ENCODE results near the gene TMEM121.
"Not testable (repeated sequence)": the region's sequence is repeated elsewhere in the genome, so short reads cannot be mapped to it uniquely, and the experiment has no call there.

TMEM121 gene

GRCh38 chr14:105547741-105548169, 21.4 kb downstream of the TMEM121 start:
- DNase-seq = no peak

- DNase-seq = no peak
Measured at GRCh38 chr14:105549481-105549880, 23.1 kb downstream of the TMEM121 start.

- DNase-seq = no peak
Measured at GRCh38 chr14:105554022-105554421, 27.6 kb downstream of the TMEM121 start.

DNA sequence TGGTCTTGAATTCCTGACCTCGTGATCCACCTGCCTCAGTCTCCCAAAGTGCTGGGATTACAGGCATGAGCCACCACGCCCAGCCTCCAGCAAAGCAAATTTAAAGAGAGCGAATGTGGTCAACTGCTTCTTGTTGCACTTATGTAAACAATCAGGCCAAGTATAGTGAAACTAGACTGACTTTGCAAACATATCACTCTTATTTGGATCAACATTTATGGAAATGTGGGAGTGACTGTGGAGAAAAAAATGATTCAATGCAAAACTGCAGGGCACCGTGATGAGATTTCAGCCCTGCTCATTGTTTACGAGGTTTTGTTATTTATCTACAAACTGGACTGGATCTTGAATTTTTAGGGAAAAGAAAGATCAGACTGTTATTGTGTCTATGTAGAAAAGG, 28.1 kb downstream of the TMEM121 start:
- DNase-seq = no peak

DNA sequence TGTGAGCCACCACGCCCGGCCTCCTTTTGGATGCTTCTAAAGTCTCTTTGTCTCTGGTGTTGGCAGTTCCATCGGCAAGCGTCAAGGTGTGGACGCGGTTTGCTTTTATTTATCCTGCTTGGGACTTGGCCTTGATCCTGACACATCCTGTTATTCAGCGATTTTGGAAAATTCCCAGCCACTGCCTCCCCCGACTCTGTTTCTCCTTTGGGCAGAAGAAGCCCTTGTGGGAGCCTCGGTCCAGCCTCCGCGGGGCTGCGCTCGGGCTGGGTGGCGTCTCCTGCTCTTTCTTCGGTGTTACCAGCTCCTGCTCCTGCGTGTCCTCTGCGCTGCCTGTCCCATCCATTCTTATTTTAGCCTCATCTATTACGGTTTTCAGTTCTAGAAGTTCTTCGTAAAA, 31.3 kb downstream of the TMEM121 start:
- DNase-seq = not testable (repeated sequence)

DNA sequence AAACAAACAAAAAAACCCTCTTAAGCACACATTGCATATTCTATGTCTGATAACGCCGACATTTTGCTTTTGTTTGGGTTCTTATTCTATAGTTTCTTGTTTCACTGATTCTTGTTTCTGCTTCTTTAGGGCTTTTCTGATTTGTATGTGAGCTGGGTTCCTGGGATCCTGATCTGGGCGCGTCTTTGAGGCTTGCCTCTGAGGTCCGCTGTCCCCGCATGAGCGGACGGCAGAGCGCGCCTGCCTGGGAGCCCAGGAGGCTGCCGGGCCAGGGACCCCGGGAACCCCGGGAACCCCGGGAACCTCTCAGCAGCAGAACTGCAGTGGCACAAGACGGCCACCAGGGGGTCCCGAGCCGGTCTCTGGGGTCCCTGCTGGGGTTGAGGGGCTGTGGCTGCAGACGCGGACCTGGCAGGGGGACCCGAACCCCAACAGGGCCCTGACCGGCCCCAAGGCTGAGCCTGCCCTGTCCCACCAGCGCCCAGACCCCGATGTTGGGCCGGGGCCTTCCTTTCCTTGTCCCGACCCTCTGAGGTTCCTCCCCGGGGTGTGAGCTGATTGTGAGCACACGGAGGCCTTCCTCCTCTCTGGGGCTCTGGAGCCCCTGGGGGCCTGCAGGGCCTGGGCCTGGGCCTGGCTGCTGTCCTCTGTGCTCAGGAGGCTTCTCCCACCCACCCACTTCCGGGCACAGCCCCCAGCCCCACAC, 32.2 kb downstream of the TMEM121 start:
- DNase-seq = not testable (repeated sequence)

- DNase-seq = not testable (repeated sequence)
Measured at GRCh38 chr14:105559384-105560047, 33.1 kb downstream of the TMEM121 start.

DNA sequence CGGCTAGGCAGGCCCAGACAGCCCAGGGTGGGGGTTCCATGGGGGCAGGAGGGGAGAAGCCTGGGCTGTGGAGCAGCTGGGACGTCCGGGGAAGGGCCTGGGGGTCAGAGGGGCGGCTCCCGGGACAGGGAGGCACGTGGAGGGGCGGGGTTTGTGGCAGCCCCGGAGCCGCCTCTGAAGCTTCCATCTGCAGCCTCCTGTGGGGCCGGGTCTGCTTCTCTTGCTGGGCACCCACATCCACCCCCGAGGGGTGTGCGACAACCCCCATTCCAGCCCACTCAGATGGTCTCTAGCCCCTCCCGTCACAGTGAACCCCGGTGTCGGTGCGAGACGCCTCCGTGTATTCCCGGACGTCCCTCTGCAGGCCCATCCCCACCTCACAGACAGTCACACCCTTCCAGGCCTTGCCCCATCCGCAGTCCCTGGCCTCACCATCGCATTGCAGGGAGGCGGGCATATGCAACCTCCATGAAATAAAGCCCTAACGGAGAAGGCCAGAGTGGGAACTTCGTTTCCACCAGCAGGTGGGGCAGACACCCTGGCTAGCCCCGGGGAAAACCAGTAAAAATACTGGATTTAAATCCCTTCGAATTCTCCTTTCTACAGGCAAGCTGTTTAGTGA, 33.8 kb downstream of the TMEM121 start:
- DNase-seq = not testable (repeated sequence)

- not testable (repeated sequence) for DNase-seq
Measured at GRCh38 chr14:105561345-105561744, 35.0 kb downstream of the TMEM121 start.

- no peak for DNase-seq
Measured at GRCh38 chr14:105562713-105563346, 36.4 kb downstream of the TMEM121 start.

DNA sequence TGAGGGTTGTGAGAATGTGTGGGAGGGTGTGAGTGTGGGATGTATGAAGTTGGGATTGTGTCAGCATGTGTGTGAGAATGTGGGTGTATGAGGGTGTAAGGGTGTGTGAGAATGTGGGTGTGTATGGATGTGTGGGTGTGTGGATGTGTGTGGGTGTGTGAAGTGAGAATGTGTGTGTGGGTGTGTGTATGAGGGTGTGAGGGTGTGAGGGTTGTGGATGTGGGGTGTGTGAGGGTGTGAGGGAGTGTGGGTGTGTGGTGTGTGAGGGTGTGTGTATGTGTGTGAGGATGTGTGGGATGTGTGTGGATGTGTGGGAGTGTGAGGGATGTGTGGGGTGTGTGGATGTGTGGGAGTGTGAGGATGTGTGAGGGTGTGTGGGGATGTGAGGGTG, 37.0 kb downstream of the TMEM121 start:
- DNase-seq = no peak

DNA sequence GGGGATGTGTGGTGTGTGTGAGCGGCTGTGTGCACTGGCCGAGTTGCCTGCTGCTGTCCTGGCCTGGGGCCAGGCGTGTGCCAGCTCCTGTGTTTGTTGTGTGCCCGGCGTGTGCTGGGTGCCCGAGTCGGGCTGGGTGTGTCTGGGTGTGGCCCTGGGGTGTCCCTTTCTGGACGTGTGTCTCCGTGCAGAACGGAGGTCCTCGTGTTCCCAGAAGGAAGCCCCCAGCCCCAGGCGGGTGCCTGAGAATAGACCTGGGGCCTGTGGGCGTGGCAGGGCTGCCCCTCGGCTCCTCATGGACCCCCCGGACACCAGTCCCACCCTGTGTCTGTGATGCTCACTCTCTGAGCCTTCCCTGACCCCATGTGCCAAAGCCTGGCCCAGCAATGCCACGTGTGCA, 38.2 kb downstream of the TMEM121 start:
- DNase-seq = not testable (repeated sequence)

DNA sequence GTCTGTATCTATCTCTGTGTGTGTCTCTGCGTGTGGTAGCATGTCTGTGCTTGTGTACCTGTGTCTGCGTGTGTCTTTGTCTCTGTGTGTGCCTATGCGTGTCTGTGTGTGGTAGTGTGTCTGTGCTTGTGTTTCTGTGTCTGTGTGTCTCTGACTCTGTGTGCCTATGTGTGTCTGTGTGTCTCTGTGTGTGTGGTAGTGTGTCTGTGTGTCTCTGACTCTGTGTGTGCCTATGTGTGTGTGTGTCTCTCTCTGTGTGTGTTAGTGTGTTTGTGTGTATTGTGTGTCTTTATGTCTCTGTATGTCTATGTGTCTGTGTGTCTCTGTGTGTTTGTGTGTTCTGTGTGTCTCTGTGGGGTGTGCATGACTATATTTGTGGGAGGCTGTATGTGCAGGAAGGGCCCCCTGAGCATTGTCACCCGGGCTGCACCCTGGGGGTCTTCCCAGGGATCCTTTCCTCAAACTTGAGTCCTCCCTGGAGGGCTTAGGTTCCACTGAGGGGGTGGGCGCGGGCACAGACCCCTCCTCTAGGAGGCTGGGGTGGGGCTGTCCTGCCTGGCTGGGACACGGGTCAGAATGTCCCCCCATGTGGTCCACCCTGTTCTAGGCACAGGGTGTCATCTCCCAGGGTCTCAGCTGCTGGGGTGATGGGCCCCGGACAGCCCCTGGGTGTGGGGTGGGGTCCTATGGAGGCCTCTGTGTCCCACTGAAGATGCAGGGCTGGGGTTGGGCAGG, 39.0 kb downstream of the TMEM121 start:
- DNase-seq = not testable (repeated sequence)

GRCh38 chr14:105566248-105567163, 40.1 kb downstream of the TMEM121 start:
- not testable (repeated sequence) for DNase-seq

- not testable (repeated sequence) for DNase-seq
Measured at GRCh38 chr14:105567164-105568103, 41.1 kb downstream of the TMEM121 start.

DNA sequence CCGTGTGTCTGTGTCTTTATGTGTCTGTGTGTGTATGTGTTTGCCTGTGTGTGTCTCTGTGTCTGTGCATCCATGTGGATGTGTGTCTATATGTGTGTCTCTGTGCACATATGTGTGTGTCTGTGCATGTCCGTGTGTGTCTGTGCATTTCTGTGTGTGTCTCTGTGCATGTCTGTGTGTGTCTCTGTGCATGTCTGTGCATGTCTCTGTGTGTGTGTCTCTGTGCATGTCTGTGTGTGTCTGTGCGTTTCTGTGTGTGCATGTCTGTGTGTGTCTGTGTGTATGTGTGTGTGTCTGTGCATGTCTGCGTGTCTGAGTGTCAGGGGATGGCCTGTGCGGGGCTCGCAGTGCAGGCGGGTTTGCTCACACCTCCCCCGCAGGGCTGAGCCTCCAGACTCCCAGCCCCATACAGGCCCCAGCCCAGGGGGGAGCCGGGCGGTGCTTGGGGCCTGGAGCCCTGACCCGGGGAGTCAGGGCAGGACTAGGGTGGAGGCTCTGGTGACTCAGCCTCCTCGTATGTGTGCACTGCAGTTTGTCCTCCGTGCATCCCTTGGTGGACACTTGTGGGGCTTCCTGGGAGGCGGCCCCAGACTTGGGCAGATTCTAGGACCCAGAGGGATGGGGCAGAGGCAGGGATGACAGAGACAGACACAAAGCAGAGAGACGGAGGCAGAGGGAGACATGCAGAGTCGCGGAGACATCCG, 41.9 kb downstream of the TMEM121 start:
- not testable (repeated sequence) for DNase-seq

DNA sequence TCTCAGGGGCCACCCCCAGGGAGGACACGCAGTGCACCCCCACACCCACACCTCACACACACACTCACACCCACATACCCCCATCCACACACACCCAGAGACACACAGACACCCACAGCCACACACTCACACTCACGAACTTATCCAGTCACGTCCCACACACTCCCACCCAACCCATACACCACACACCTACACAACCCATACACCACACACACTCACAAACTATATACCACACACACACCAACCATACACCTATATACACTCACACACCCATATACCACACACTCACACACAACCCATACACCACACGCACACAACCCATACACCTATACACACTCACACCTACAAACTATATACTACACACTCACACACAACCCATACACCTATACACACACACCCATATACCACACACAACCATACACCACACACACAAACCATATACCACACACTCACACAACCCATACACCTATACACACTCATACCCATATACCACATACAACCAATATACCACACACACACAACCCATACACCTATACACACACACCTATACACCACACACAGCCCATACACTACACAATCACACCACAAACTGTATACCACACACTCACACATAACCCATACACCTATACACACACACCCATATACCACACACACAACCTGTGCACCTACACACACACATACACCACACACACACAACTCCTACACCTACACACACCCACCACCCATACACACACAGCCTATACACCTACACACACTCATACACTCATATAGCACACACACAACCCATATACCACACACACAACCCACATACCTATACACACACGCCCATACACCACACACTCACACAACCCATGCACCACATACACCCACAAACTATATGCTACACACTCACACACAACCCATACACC, 42.7 kb downstream of the TMEM121 start:
- no peak for DNase-seq

GRCh38 chr14:105570482-105570881, 44.1 kb downstream of the TMEM121 start:
- DNase-seq = no peak
